Activated CD8-positive, alpha-beta memory T cell treated with anti-CD3 and anti-CD28 coated beads for 24 hours (primary cell): ENCODE measurements around the gene SH3GL3.

Source experiments
- DNase-seq: peaks from one replicate; pipeline ENCODE4 v3.0.0-alpha.2; 2020

SH3GL3 gene

DNA sequence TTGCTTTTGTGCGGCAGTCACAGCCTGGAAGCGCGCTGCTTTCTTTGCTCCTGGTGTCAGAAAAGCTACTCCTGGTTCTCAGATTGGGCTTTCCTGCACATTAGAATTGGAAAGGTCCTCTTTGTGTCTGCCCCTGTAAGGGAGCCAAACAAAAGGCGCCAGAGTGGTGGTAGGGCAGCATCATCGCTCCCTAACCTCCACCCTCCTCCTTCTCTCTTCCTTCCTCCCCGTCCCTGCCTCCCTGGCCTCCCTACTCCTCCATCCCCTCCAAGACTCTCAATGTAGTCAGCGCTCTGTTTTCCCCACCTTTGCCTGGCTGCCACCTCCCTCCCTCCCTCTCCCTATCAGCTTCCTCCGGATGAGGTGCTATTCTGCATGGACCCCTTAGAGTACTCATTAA, 65.3 kb downstream of the SH3GL3 start:
- no peak for DNase-seq

DNA sequence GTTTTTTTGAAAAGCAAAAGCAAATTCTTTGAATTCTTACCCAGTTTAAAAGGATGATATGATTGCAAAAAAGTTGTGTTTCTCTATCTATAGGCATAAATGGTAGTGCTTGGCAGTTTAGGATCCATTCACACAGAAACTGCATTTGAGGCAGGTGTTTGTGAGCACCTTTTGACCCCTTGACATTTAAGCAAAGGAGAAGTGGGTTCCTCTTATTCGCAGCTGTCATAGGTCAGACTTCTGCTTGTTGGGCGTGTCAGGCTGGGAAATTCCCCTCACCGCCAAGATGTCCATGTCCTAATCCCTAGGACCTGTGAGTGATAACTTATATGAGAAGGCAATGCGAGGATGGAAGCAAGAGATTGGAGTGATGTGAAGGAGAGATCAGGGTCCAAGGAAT, 67.4 kb downstream of the SH3GL3 start:
- no peak for DNase-seq

DNA sequence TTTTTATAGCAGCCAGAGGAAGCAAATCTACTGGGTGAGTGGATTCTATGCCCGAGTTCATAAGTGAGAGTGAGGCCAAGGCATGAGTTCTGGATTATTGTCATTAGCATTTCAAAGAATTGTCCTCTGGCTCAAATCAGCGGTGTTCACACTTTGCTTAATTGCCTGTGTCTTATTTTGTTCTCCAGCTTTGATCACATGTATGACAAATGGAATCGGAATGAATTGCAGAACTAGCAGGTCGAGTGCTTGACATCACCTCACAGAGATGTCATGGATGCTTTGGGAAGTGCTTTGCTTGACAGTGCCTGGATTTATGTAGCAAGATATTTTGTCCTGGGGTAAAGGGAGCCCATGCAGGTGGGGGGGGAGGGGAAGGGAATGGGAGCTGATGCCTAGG, 68.0 kb downstream of the SH3GL3 start:
- DNase-seq: no peak

DNA sequence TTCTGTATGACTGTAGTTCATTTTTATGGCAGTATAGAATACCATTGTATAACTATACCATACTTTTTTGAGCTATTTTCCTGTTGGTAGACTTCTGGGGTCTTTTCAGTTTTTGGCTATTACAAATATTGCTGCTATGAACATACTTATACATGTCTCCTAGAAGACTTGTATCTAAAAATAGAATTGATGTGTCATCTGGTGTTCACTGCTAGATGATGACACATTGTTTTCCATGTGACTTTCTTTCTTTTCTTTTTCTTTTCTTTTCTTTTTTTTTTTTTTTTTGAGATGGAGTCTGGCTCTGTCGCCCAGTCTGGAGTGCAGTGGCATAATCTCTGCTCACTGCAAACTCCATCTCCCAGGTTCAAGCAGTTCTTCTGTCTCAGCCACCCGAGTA, 69.8 kb downstream of the SH3GL3 start:
- no peak for DNase-seq

DNA sequence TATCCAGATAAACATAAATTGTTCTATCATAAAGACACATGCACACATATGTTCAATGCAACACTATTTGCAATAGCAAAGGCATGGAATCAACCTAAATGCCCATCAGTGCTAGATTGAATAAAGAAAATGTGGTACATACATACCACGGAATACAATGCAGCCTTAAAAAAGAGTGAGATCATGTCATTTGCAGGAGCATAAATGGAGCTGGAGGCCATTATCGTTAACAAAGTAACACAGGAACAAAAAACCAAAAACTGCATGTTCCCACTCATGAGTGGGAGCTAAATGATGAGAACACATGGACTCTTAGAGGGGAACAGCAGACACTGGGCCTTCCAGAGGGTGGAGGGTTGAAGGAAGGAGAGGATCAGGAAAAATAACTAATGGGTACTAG, 79.2 kb downstream of the SH3GL3 start:
- no peak for DNase-seq

DNA sequence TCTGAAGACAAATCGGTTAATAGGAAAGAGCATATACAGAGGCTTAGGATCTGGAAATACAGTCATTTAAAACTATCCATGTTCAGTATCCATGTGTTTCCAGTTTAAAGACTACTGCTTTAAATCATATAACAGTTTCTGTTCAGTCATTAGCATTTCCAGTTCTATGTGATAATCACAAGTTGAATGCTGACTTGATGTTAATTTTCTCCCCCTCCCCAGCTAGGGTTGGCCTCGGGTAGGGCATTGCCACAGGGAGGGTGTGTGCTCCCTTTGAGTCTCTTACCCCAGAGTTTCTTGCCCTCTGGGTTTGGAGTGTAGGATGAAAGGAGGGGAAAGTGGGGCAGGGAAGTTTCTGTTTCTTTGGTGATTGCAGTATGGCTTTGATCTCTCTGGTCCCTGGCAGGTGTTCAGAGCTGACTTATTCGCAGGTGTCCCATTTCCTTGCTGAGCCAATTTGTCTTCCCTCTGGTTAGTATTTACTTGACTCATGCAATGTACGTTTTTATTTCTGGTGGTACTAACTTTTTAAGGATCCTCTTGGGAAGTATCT, 86.3 kb downstream of the SH3GL3 start:
- no peak for DNase-seq

DNA sequence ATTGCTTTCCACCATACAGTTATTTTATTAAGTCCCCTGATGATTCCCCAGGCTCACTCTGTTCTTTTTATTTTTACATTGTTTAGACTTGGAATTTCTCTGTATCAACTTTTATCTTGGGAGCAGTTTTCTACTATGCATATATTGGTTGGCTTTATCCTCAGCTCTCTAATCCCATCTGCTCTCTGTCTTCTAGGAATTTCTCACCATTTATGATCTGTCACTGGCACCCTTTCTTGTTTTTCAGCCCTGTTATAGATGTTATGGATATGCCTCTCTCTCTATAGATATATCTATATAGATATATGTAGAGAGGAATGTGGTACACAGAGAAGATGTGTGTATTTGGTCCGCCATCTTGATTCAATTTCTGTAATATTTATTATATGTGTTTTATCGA, 90.5 kb downstream of the SH3GL3 start:
- DNase-seq: no peak

DNA sequence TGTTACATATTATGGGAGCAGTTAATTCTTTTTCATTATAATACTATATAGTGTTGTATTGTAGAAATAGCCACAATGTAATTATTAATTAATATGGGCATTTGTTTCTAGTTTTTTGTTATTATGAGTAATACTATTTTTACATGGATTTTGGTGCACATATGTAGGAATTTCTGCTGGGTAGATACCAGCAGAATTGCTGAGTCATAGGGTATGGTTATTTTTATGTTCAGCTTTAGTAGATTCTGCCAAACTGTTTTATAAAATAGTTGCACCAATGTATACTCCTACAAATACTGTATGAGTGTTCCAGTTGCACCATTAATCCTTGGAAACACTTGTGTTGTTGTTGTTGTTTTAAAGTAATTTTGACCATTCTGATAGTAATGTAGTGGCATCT, 91.5 kb downstream of the SH3GL3 start:
- DNase-seq: no peak

DNA sequence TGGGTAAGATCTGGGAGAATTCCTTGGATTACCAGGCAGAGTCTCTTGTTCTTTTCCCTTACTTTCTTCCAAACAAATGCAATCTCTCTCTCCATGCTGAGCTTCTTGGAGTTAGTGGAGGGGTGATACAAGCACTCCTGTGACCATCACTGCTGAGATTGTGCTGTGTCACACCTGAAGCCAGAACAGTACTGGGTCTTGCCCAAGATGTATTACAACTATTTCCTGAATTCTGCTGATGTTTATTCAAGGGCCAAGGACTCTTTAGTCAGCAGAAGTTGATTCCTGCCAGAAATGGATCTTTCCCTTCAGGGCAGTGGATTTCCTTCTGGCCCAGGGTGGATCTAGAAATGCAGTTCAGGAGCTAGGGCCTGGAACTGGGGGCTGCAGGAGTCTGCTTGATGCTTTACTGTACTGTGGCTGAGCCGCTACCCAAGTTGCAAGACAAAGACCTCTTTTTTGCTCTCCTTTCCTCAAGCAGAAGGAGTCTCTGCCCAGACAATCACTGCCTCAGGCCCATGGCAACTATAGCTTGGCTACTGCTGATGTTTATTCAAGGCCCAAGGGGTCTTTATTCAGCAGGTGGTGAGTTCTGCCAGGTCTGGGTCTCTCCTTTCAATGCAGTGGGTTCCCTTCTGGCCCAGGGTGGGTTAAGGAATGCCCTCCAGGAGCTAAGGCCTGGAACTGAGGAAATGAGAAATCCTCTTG, 98.8 kb downstream of the SH3GL3 start:
- no peak for DNase-seq

DNA sequence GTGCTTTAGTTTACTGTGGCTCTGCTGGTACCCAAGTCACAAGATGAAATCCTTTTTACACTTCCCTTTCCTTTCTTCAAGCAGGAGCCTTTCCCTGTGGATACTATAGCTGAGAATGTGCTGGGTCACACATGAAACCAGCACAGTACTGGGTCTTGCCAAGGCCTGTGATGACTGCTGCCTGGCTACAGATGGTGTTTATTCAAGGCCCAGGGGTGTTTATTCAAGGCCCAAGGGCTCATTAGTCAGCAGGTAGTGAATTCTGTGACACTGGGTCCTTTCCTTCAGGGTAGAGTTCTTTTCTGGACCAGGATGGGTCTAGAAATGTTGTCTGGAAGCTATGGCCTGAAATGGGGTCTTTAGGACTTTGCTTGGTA, 99.4 kb downstream of the SH3GL3 start:
- no peak for DNase-seq

DNA sequence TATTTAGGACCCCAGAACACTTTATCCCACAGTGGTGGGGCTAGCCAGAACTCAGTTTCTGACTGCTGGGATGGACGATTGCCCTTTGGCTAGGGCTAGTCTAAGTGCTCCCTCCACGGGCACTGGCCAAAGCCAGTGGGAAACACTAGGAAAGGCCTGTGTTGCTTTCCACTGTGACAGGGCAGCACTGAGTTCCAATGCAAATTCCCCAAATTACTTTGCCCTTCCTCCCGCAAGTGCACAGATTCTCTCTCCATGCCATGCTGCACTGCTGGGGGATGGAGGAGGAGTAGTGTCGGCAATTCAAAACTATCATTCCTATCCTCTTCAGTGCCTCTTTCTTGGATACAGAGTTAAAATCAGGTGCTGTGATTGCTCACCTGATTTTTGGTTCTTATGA, 100.0 kb downstream of the SH3GL3 start:
- DNase-seq: no peak

DNA sequence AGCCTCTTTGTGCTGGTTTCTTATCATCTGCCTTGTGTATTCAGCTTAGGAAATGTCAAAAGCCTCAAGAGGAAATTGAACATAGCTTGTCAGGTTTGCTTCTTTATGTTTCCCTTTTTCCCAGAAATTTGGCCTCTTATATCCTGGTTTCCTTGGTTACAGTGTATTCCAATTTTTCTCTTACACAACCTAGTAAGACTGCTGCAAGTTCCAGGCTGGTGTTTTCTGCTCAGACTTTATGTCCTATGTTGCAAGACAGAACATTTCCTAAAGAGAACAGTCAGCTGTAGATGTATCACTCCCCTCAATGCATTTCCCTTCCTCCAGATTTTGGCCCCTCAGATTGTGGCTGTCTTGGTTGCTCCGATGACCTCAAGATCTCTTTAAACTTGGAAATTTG, 102.5 kb downstream of the SH3GL3 start:
- DNase-seq: no peak

DNA sequence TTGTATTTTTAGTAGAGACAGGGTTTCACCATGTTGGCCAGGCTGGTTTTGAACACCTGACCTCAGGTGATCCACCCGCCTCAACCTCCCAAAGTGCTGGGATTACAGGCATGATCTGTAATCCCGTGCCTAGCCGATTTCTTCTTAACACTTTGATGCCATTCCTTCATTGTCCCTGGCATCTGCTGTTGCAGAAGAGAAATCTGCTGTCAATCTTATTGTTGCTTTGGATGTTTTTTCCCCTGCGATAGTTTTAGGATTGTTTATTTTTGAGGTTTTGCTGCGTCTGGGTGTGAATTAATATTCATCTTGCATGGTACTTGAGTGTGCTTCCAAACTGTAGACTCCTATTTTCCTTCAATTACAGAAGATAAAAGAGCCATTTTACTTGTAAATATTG, 107.4 kb downstream of the SH3GL3 start:
- no peak for DNase-seq

DNA sequence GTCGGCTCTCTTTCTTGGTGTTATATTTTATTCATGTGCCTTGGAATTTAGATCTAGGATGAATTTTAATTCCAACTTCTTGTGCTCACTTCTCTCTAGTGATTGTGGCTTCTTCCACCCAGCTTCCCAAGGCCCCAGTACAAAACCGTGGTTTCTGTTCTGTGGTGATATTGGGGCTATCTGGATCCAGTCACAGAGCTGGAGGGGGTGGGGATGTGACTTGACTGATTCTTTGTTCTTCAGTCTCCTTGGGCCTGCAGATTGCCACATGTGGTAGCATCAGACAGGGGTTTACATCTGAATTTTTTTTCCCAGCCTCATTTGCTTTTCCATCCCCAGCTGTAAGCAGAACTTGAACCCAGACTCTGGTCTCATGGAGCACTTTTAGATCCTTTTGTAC, 108.2 kb downstream of the SH3GL3 start:
- no peak for DNase-seq

DNA sequence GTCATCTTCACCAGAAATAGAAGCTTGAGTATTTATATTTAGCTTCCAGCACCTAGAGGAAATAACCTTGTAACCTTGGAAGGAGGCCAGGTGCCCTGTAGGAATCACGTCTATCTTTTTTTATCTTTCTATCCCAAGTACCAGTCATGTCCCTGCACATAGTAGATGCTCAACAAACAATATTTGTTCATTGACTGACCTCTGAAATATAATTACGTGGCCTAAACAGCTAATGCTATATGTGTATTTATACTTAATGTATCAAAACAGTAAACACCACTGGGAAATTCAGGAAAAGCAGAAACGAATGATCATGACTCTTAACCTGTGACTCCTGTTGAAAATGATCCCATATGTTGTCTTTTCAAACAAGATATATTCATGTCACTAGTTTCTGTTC, 108.9 kb downstream of the SH3GL3 start:
- DNase-seq: no peak

DNA sequence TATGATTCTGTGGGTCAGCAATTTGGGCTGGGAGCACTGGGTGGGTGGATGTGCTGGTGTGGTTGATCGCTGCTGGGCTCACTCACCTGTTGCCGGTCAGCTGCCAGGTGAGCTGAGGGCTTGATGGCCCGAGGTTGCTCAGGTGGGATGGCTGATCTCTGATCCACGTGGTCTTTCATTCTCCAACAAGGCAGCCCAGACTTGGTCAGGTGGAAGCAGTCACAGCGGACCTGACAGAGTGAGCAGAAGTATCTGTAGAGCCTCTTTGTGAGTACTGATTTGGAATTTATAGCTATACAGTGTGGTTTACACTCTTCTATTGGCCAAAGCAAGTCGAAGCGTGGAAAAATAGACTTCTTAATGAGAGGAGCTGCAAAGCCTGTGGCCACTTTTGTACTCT, 109.6 kb downstream of the SH3GL3 start:
- no peak for DNase-seq

DNA sequence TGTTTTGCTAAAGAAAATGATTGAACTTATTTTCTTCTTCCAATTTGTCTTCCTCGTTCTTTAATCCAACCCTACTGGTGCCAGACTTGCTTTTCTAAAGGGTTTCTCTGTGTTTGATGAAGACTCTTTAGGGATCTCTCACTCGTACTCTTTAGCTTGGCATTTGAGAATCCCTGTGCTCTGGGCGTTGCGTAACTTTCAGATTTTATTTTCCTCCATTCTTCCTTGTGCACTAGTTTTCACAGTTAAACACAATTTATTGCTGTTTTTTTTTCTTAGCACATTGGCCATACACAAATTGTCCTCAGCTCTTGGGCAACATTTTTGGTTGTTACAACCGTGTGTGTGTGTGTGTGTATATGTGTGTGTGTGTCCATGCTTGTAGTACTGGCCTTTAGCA, 111.0 kb downstream of the SH3GL3 start:
- no peak for DNase-seq

DNA sequence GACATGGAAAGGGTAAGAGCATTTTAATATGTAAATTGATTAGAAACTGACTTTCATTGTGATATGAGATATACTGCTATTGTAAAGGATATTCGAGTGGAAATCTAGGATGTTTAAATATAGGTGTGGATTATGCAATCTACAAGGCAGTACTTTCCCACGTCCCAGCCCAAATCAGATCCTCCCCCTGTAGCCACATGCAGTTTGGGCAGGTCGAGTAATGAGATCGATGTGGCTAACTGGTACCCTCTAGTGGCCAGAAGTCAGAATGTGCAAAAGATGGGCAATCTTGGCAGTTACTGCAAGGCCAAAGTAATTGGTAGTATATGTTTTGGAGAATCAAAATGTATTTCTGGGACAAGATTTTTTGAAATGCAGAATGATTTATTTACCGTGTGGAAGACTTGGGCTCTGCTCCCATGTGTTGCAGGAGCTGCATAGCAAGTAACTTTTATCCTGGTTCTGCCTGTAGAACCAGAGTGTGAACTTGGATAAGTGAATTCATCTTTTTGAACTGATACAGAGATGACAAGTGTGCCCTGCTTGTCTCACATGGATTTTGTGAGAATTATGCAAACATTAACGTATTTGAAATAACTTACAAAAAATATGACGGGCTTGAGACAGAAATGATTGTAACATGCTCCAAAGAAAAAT, 112.3 kb downstream of the SH3GL3 start:
- DNase-seq: peak; percentile 65

DNA sequence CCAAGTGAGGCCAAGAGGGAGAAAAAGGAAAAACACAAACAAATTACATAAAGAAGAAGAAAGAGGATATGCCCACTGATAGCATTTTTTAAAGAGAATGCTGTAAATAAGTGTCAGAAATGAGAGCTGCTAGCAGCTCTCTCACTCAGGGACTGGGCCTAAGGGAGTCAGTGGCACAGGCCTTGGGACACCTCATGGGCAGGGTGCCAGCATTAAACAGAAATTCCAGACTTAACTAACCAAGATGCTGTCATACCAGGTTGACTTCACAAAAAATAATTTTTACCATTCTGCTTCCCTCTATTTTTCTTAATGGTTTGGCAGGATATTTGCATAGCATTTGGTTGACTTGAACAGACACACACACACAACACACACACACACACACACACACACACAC, 114.5 kb downstream of the SH3GL3 start:
- DNase-seq: no peak

DNA sequence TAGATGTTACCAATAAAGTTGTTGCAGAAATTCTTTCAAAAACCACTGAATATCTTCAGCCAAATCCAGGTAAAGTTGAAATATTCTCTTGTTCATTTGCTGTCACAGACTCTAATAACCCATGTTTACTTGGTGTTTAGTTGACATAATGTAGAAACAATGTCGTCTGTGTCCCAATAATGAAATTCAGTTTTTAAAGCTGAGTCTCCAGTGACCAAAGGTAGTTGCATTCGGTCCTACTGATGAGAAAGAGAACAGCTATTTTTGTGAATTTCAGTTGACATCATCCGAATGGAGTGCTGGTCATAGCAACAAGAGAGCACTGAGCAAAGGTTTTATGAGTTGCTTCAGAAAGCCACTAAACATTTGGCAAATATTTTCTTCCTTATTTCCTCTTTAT, 118.0 kb downstream of the SH3GL3 start:
- no peak for DNase-seq

DNA sequence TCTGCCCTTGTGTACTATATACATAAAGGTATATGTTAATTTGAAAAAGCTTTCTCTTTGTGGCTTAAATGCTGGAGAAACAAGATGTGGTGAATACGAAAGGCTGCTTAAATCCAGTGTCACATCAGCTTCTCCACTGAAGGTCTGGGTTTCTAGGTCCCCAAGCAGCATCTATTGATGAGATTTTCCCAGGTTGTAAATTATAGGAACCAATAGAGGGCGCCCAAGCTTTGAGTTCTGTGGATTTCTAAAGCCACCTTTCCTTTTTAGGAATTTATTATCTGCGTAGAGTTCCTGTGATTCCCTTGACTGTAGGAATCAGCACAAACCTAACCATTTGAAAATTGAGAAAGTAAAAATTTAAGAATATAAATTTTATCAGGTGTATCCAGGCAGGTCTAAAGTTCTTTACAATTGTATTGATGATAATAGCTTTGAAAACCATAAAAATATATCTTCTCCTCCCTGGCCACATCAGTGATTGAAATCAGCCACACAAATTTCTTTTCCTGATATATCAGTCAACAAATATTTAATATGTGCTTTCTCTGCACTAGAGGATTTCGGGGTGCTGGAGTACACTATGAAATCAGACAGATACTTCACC, 118.5 kb downstream of the SH3GL3 start:
- no peak for DNase-seq

DNA sequence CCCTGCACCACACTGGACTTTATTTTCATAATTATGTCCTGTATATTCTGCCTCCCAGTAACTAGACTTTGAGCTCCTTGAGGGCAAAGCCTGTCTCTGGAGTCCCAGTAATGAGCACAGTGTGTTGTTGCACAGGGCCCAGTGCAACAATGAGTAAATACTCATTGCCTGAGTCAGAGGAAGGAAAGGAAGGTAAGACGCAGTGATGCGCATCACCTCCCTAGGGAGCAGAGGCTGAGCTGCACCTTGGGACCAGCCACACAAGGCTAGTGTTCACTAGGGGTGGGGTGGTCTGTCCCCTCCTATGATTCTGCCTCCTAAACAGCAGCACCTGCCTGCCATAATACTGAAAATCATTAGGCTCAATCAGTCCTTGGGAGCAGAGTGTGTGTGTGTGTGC, 120.2 kb downstream of the SH3GL3 start:
- no peak for DNase-seq

DNA sequence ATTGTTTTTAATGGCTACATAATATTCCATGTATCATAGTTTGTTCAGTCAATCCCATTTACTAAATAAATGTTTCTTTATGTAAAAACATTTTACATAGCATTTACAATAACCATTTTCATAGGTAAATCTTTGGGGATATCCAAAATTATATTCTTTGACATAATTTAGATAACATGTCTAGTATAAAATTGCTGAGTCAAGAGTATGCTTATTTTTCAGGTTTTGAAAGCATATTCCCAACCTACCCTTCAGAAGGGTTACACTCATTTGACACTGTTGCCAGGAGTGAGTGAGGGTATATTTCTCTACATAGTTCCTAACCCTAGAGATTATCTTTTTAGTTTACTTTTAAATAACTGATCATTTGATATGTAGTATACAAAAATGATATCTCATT, 122.2 kb downstream of the SH3GL3 start:
- no peak for DNase-seq

DNA sequence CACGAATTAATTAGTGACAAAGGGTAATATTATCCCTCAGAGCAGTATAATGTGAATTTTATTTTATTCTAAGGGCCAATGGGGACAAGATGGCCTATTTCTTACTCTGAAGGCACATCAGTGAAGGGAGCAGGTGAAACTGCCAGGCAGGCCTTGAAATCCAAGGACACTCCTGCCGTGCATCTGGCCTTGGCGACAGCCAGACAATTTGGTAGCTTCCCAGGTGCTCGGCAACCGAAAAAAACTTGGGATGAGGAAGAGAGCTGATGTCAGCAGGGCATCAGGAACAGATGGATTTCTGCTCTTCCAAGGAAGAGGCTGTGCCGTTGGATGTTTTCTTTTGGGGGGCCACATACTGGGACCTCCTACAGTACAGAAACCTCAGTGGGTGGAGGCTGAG, 123.6 kb downstream of the SH3GL3 start:
- DNase-seq: no peak
